Activated naive CD8-positive, alpha-beta T cell treated with anti-CD3 and anti-CD28 coated beads for 36 hours (primary cell): ENCODE results near the gene STX1B. TPM values are rescaled to one million over a fixed set of nuclear protein-coding genes. Genes with fewer than 3 reads are reported as not detected.
A peak's percentile ranks its signal among the peaks of the same experiment; 100 is the strongest.

ENCODE experiments used
- DNase-seq: peaks from one replicate; pipeline ENCODE4 v3.0.0; 2021
- H3K27ac Mint-ChIP-seq: one replicate; pipeline ENCODE4 v1.8.0; 2022; ENCODE audit warnings: mild to moderate bottlenecking, moderate library complexity, mixed read lengths
- H3K27me3 Mint-ChIP-seq: one replicate; pipeline ENCODE4 v1.8.0; 2022; ENCODE audit warnings: mild to moderate bottlenecking, mixed read lengths
- H3K36me3 Mint-ChIP-seq: one replicate; pipeline ENCODE4 v1.8.0; 2021; ENCODE audit warnings: mild to moderate bottlenecking, mixed read lengths
- H3K4me1 Mint-ChIP-seq: one replicate; pipeline ENCODE4 v1.8.0; 2021; ENCODE audit warnings: mixed read lengths
- H3K4me3 Mint-ChIP-seq: one replicate; pipeline ENCODE4 v1.8.0; 2022; ENCODE audit warnings: mild to moderate bottlenecking, moderate library complexity, mixed read lengths
- H3K9me3 Mint-ChIP-seq: one replicate; pipeline ENCODE4 v1.8.0; 2022; ENCODE audit warnings: mixed read lengths
- total RNA-seq, 2 experiments: library from RNA; stranded (reverse); gene quantifications; one replicate each; pipeline ENCODE4 v1.2.3, GENCODE V29; 2021

Gene STX1B
- total RNA-seq, 2 experiments from 2014 or later = 1.3 to 1.6 TPM

DNA sequence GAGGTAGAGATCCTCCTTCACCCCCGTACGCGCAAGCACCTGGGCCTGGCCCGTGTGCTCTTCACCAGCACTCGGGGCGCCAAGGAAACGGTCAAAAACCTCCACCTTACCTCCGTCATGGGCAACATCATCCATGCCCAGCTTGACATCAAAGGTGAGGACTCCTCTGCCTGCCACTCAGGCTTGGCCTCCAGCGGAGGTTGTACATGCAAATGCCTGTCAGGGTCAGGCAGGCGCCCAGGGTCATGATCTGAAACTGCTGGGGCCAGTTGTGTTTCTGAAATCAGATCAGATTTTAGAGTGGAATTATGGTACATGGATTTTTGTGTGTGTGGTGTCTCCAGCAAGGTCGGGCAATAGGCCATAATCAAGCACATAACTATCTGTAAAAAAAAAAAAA lies 49.1 kb downstream of the STX1B start:
- Mint-ChIP-seq H3K9me3 (no peaks in the 10 kb centered on the region), H3K36me3 (peaks cover 32% of the 10 kb centered on the region), H3K27me3 (no peaks in the 10 kb centered on the region), H3K27ac (no peak overlapping the region), H3K4me1 (peaks cover 20% of the 10 kb centered on the region), H3K4me3 (no peak overlapping the region)
- no peak for DNase-seq

DNA sequence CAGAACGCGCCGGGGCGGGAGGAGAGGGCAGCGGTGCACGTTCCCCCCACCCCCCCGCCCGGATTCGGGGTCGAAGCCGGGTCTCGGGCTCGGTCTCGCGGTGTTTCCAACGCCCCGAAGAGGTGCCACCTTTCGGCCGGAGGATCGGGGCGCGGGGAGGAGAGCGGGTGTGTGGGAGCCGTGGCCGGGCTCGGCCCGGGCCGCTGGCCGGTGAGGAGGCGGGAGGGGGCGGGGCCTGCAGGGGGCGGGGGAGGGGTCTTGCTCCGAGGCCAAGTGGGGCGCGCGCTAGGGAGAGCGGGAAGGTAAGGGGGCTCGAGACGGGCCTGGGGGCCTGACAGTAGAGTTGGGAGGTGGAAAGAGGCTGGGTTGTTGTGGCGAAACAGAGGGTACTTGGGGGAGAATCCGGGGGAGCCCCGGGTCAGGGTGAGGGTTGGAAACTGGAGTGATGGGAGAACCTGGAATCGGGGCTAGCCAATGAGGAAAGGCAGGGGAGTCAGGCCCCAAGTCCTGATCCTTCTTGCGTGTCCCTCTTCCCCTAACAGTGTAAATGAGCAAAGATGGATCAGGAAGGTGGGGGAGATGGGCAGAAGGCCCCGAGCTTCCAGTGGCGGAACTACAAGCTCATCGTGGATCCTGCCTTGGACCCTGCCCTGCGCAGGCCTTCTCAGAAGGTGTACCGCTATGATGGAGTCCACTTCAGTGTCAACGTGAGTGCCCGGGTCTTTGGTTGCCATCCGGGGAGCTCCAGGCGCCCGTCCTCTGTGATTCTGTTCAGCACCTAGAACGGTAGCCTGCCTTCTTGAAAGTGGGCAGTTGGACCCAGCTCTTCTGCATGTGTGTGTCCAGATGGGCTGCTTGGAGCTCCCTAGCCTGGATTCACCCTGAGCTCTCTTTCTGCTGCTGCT lies 52.0 kb downstream of the STX1B start:
- no peaks in the 10 kb centered on the region for H3K9me3 Mint-ChIP-seq
- H3K36me3 Mint-ChIP-seq = peaks cover 24% of the 10 kb centered on the region

GRCh38 chr16:30957456-30958174 lies 52.8 kb downstream of the STX1B start, which contains the start of gene SETD1A:
SETD1A (plus strand) TSS chr16:30957754; CDS start chr16:30958732, 978 bp downstream.
- Mint-ChIP-seq H3K27ac (peak within 1 kb of the TSS; percentile 99), H3K4me3 (peak within 1 kb of the TSS; percentile 96), H3K27me3 (no peaks in the 10 kb centered on the region), H3K4me1 (peaks cover 26% of the 10 kb centered on the region), H3K36me3 (peaks cover 24% of the 10 kb centered on the region), H3K9me3 (no peaks in the 10 kb centered on the region)
- DNase-seq = peak; percentile 97

More for the DNA sequence above, 52.0 kb downstream of the STX1B start:
- Mint-ChIP-seq H3K27me3 (no peaks in the 10 kb centered on the region), H3K4me1 (peaks cover 26% of the 10 kb centered on the region), H3K4me3 (peak overlapping the region; percentile 96), H3K27ac (peak overlapping the region; percentile 91)
- no peak for DNase-seq

DNA sequence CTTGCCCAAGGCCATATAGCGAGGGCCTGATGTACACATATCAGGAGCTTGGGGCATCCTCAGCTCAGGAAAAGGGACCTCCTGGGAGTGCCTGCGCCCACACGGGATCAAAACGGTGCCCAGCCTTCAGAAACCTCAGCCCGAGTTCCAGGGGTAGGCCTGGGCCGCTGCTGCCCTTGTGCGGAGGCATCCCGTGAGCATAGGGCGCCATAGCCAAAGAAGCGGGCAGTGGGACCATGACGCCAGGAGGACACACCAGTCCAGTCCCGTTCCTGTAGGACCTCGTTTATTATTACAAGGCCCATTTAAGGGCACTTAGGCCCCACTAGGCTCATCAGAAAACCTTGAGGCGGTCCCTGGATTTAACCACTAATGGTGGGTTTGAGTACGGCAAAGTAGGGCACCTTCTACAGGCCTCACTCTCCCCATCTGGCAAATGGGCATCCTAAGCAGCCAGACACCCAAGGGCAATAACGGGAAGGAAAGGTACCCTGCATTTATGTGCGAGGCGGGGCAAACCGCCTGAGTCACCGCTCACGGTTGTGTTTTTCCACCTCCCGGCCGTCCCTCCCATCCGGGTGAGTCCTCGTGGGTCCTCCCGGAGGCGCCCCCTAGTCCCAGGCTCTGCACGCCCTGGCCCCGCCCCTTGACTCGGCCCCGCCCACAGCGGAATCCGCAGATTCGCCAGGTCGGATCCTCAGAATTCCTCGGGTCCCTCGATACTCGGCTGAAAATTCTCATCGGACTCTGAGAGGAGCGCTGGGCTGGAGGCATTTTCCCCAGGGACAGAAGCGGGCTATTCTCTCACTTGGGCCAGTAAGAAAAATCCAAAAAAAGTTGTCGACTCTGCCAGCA lies 53.6 kb downstream of the STX1B start:
- peaks cover 21% of the 10 kb centered on the region for H3K36me3 Mint-ChIP-seq
- peaks cover 26% of the 10 kb centered on the region for H3K4me1 Mint-ChIP-seq
- H3K27ac Mint-ChIP-seq = peak overlapping the region; percentile 99
- DNase-seq = peak; percentile 91
- H3K4me3 Mint-ChIP-seq = peak overlapping the region; percentile 93
- H3K9me3 Mint-ChIP-seq = no peaks in the 10 kb centered on the region
- no peaks in the 10 kb centered on the region for H3K27me3 Mint-ChIP-seq

DNA sequence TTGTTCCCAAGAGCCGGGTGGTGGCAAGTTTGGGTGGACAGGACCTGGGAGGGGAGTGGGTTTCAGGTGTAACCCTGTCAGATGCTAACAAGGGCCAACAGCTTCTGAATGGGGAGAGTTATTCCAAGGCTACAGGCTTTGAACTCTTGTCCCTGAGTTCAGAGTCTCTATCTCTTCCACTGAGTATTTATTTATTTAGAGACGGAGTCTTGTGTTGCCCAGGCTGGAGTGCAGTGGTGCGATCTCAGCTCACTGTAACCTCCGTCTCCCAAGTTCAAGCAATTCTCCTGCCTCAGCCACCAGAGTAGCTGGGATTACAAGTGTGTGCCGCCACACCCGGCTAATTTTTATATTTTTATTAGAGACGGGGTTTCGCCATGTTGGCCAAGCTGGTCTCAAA lies 55.4 kb downstream of the STX1B start:
- H3K36me3 Mint-ChIP-seq = peaks cover 12% of the 10 kb centered on the region
- DNase-seq = no peak
- H3K4me3 Mint-ChIP-seq = no peak overlapping the region
- H3K27ac Mint-ChIP-seq = no peak overlapping the region
- H3K4me1 Mint-ChIP-seq = peaks cover 27% of the 10 kb centered on the region
- no peaks in the 10 kb centered on the region for H3K9me3 Mint-ChIP-seq
- H3K27me3 Mint-ChIP-seq = no peaks in the 10 kb centered on the region

DNA sequence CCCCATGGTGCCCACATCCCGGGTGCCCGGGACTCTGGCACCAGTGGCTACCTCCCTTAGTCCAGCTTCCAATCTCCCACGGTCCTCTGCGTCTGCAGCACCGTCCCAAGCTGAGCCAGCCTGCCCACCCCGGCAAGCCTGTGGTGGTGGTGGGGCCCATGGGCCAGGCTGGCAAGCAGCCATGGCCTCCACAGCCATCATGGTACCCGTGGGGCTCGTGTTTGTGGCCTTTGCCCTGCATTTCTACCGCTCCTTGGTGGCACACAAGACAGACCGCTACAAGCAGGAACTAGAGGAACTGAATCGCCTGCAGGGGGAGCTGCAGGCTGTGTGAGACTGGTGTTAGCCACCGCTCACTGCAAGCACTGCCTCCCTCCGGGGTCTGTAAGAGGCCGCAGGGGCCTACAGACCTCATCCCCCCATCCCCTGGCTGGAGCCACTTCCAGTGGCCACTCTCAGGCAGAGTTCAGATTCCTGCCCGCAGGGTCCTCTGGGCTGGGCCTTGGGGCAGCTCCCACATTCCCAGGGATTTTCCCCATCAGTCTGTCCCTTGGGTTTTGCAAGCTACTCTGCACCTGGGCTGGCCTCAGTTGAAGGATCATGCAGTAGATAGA lies 56.8 kb downstream of the STX1B start:
- peak; percentile 72 for DNase-seq
- Mint-ChIP-seq H3K27me3 (no peaks in the 10 kb centered on the region), H3K36me3 (peaks cover 4% of the 10 kb centered on the region), H3K27ac (no peak overlapping the region), H3K4me1 (peaks cover 20% of the 10 kb centered on the region), H3K4me3 (no peak overlapping the region), H3K9me3 (no peaks in the 10 kb centered on the region)

- Mint-ChIP-seq H3K9me3 (no peaks in the 10 kb centered on the region), H3K36me3 (peaks cover 2% of the 10 kb centered on the region), H3K27me3 (no peaks in the 10 kb centered on the region), H3K4me3 (no peak overlapping the region), H3K27ac (no peak overlapping the region), H3K4me1 (peaks cover 17% of the 10 kb centered on the region)
- no peak for DNase-seq
These were observed 57.3 kb downstream of the STX1B start for GRCh38 chr16:30953111-30953510.

GRCh38 chr16:30951750-30952149 lies 58.7 kb downstream of the STX1B start:
- no peaks in the 10 kb centered on the region for H3K27me3 Mint-ChIP-seq
- DNase-seq = no peak
- peaks cover 17% of the 10 kb centered on the region for H3K4me1 Mint-ChIP-seq
- peaks cover 3% of the 10 kb centered on the region for H3K36me3 Mint-ChIP-seq
- no peak overlapping the region for H3K27ac Mint-ChIP-seq
- no peak overlapping the region for H3K4me3 Mint-ChIP-seq
- H3K9me3 Mint-ChIP-seq = no peaks in the 10 kb centered on the region

- Mint-ChIP-seq H3K27ac (no peak overlapping the region), H3K27me3 (no peaks in the 10 kb centered on the region), H3K4me1 (peaks cover 16% of the 10 kb centered on the region), H3K9me3 (no peaks in the 10 kb centered on the region), H3K4me3 (no peak overlapping the region), H3K36me3 (peaks cover 3% of the 10 kb centered on the region)
- no peak for DNase-seq
These were observed 59.2 kb downstream of the STX1B start for GRCh38 chr16:30951193-30951592.

- no peak for DNase-seq
- H3K4me3 Mint-ChIP-seq = peak overlapping the region; percentile 89
- no peaks in the 10 kb centered on the region for H3K9me3 Mint-ChIP-seq
- peaks cover 3% of the 10 kb centered on the region for H3K36me3 Mint-ChIP-seq
- peaks cover 13% of the 10 kb centered on the region for H3K4me1 Mint-ChIP-seq
- peak overlapping the region; percentile 70 for H3K27ac Mint-ChIP-seq
- no peaks in the 10 kb centered on the region for H3K27me3 Mint-ChIP-seq
These were observed 59.8 kb downstream of the STX1B start for GRCh38 chr16:30950516-30951065.

- DNase-seq = peak; percentile 53
- Mint-ChIP-seq H3K4me1 (peaks cover 13% of the 10 kb centered on the region), H3K27me3 (no peaks in the 10 kb centered on the region), H3K4me3 (peak overlapping the region; percentile 89), H3K27ac (peak overlapping the region; percentile 70), H3K9me3 (no peaks in the 10 kb centered on the region), H3K36me3 (peaks cover 3% of the 10 kb centered on the region)
These were observed 60.6 kb downstream of the STX1B start for GRCh38 chr16:30949650-30950515.

- H3K27ac Mint-ChIP-seq = peak within 1 kb of the TSS; percentile 70
- DNase-seq = peak; percentile 50
- H3K27me3 Mint-ChIP-seq = no peaks in the 10 kb centered on the region
- peaks cover 13% of the 10 kb centered on the region for H3K4me1 Mint-ChIP-seq
- H3K4me3 Mint-ChIP-seq = peak within 1 kb of the TSS; percentile 89
- H3K36me3 Mint-ChIP-seq = peaks cover 9% of the 10 kb centered on the region
- H3K9me3 Mint-ChIP-seq = no peaks in the 10 kb centered on the region
These were observed 61.5 kb downstream of the STX1B start, which contains the start of gene ORAI3 for GRCh38 chr16:30948667-30949649. ORAI3 (plus strand) TSS chr16:30949068; CDS start chr16:30949290, 222 bp downstream.
